HepG2 (cell line): Measurements from ENCODE around the gene RANBP3. TPM values are rescaled to one million over a fixed set of nuclear protein-coding genes. Genes with fewer than 3 reads are reported as not detected.
A peak's percentile ranks its signal among the peaks of the same experiment; 100 is the strongest.

ENCODE experiments used
- ATF7-NPFF ChIP-seq: sonication (generic); formaldehyde crosslinking; IDR thresholded peaks from 2 replicates; pipeline ENCODE4 v1.8.1; 2023; ENCODE audit warnings: mild to moderate bottlenecking, low read depth, missing genetic modification reagents, moderate library complexity
- CHCHD3 ChIP-seq: sonication (generic); formaldehyde crosslinking; IDR thresholded peaks from 2 replicates; pipeline ENCODE4 v1.8.0; 2022; ENCODE audit warnings: mild to moderate bottlenecking, missing genetic modification reagents, moderate library complexity
- EED ChIP-seq: sonication (generic); formaldehyde crosslinking; IDR thresholded peaks from 2 replicates; pipeline ENCODE4 v1.5.0; 2020; ENCODE audit warnings: mild to moderate bottlenecking, missing genetic modification reagents
- NR2F6 ChIP-seq, 2 experiments: IDR thresholded peaks; 2 replicates each; pipeline ENCODE4 v1.6.1; 2016; ENCODE audit warnings: antibody characterized with exemption in 1 of 2, mild to moderate bottlenecking in 1 of 2
- TBL1XR1 ChIP-seq: fragments of 150-350 bp; IDR thresholded peaks from 2 replicates; pipeline ENCODE4 v1.6.1; 2014; ENCODE audit warnings: borderline replicate concordance, low read length; ENCODE audit not compliant: partially characterized antibody
- YEATS2 ChIP-seq: sonication (generic); formaldehyde crosslinking; IDR thresholded peaks from 2 replicates; pipeline ENCODE4 v1.4.0; 2020; ENCODE audit warnings: missing genetic modification reagents, borderline replicate concordance
- ZNF782 ChIP-seq: sonication (generic); formaldehyde crosslinking; IDR thresholded peaks from 2 replicates; pipeline ENCODE4 v1.4.0; 2020; ENCODE audit warnings: missing genetic modification reagents, mild to moderate bottlenecking, borderline replicate concordance
- polyA plus RNA-seq, 8 experiments: library from polyadenylated mRNA; depleted of rRNA in 3 of 8; stranded (reverse) in 7 of 8; unstranded in 1 of 8; fragments of >200 nt; fragmentation: Illumina TruSeq in 4 of 8; extraction: Trizol in 4 of 8; gene quantifications; 2 replicates each; pipeline versions ENCODE4 v1.2.1 to v1.2.3, GENCODE V29; 2011 to 2016; ENCODE audit warnings: low read depth in 4 of 8, missing spikeins in 1 of 8, mixed read lengths in 1 of 8; ENCODE audit not compliant: insufficient read depth in 1 of 8
- total RNA-seq, 5 experiments: library from RNA; depleted of rRNA; stranded (reverse); fragments of >200 nt; fragmentation: Illumina TruSeq; extraction: Trizol; gene quantifications; 2 replicates each; pipeline ENCODE4 v1.2.3, GENCODE V29; 2016; ENCODE audit warnings: low read depth in 1 of 5
- TF ChIP-seq, protein P1 (sequence below): sonication (generic); formaldehyde crosslinking; IDR thresholded peaks from 2 replicates; pipeline ENCODE4 v1.4.0; 2020; ENCODE audit warnings: missing genetic modification reagents, low read depth, mild to moderate bottlenecking, borderline replicate concordance
- TF ChIP-seq, protein P2 (sequence below): sonication (generic); formaldehyde crosslinking; conservative IDR thresholded peaks from 2 replicates; pipeline ENCODE4 v1.8.0; 2022; ENCODE audit warnings: mild to moderate bottlenecking, moderate library complexity, missing genetic modification reagents
- TF ChIP-seq, protein P3 (sequence below): sonication (generic); formaldehyde crosslinking; conservative IDR thresholded peaks from 2 replicates; pipeline ENCODE4 v1.4.0; 2020; ENCODE audit warnings: mild to moderate bottlenecking, missing genetic modification reagents, moderate library complexity
- TF ChIP-seq, protein P4 (sequence below): sonication (generic); formaldehyde crosslinking; IDR thresholded peaks from 2 replicates; pipeline ENCODE4 v1.4.0; 2020; ENCODE audit warnings: missing genetic modification reagents, mild to moderate bottlenecking, borderline replicate concordance
- TF ChIP-seq, protein P5 (sequence below): sonication (generic); formaldehyde crosslinking; IDR thresholded peaks from 2 replicates; pipeline ENCODE4 v1.4.0; 2020; ENCODE audit warnings: missing genetic modification reagents

RANBP3 gene
- total and polyA plus RNA-seq, 2 of the 13 experiments (the other 11 are each of a cell fraction or from before 2014, with no cell fraction given): 39.5 to 149 TPM

DNA sequence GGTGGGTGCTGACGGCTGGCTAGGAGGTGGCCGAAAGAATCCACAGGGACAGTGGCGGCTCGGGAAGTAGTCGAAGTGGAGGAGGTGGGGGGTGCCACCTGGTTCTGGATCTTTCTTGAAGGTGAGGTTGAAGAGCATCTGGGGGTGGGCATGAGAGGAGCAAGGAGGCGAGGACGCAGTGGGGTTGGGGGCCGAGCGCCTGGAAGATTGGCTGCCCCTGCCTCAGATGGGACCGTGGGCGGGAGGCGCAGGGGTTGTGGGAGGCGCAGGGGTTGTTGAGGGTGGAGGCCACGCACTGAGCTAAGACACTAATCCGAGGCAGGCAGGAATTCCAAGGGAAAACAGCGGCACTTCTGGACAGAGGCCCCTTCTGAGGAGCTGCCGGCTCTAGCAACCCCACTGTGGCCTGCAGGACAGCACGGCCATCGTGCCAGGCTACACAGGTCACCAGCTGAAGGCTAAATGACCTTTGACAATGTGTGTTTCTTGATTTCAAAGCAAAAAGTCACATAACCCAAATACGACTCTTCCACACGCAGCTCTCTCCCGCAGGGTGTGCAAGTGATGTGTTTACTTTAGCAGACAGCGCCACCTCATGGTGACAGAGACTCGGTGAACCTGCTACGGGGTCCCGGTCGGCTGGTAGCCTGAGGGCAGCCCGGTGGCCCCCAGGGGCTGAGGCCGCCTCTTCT lies 44.1 kb upstream of the RANBP3 start (continued):
- TF ChIP-seq EED (CRISPR knock-in tag) (no peak; the same call in 1 of the 2 replicates), ZNF782 (CRISPR knock-in tag) (0 out of 2 replicates have a peak, but pooled peaks have one; percentile 24), NR2F6 (IDR thresholded peaks at IDR 0.05) (no peak), NR2F6 (CRISPR knock-in tag; IDR thresholded peaks at IDR 0.05) (peak; percentile 58; the same call in 1 of the 2 replicates), ATF7-NPFF (CRISPR knock-in tag) (no peak; the same call in 1 of the 2 replicates), TBL1XR1 (no peak), CHCHD3 (CRISPR knock-in tag) (no peak), YEATS2 (CRISPR knock-in tag) (no peak)
- TF ChIP-seq, protein P1, sequence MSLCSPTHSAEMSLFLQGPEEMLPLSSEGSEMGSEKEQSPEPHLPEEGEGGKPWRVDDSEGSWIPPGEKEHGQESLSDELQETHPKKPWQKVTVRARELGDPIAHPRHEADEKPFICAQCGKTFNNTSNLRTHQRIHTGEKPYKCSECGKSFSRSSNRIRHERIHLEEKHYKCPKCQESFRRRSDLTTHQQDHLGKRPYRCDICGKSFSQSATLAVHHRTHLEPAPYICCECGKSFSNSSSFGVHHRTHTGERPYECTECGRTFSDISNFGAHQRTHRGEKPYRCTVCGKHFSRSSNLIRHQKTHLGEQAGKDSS (CRISPR knock-in tag): peak; percentile 64; the same call in 1 of the 2 replicates
- TF ChIP-seq, protein P2, sequence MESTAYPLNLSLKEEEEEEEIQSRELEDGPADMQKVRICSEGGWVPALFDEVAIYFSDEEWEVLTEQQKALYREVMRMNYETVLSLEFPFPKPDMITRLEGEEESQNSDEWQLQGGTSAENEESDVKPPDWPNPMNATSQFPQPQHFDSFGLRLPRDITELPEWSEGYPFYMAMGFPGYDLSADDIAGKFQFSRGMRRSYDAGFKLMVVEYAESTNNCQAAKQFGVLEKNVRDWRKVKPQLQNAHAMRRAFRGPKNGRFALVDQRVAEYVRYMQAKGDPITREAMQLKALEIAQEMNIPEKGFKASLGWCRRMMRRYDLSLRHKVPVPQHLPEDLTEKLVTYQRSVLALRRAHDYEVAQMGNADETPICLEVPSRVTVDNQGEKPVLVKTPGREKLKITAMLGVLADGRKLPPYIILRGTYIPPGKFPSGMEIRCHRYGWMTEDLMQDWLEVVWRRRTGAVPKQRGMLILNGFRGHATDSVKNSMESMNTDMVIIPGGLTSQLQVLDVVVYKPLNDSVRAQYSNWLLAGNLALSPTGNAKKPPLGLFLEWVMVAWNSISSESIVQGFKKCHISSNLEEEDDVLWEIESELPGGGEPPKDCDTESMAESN (CRISPR knock-in tag): 0 out of 2 replicates have a peak, but pooled peaks have one; percentile 34
- TF ChIP-seq, protein P3, sequence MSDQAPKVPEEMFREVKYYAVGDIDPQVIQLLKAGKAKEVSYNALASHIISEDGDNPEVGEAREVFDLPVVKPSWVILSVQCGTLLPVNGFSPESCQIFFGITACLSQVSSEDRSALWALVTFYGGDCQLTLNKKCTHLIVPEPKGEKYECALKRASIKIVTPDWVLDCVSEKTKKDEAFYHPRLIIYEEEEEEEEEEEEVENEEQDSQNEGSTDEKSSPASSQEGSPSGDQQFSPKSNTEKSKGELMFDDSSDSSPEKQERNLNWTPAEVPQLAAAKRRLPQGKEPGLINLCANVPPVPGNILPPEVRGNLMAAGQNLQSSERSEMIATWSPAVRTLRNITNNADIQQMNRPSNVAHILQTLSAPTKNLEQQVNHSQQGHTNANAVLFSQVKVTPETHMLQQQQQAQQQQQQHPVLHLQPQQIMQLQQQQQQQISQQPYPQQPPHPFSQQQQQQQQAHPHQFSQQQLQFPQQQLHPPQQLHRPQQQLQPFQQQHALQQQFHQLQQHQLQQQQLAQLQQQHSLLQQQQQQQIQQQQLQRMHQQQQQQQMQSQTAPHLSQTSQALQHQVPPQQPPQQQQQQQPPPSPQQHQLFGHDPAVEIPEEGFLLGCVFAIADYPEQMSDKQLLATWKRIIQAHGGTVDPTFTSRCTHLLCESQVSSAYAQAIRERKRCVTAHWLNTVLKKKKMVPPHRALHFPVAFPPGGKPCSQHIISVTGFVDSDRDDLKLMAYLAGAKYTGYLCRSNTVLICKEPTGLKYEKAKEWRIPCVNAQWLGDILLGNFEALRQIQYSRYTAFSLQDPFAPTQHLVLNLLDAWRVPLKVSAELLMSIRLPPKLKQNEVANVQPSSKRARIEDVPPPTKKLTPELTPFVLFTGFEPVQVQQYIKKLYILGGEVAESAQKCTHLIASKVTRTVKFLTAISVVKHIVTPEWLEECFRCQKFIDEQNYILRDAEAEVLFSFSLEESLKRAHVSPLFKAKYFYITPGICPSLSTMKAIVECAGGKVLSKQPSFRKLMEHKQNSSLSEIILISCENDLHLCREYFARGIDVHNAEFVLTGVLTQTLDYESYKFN: peak; percentile 21; the same call in 1 of the 2 replicates
- TF ChIP-seq, protein P4, sequence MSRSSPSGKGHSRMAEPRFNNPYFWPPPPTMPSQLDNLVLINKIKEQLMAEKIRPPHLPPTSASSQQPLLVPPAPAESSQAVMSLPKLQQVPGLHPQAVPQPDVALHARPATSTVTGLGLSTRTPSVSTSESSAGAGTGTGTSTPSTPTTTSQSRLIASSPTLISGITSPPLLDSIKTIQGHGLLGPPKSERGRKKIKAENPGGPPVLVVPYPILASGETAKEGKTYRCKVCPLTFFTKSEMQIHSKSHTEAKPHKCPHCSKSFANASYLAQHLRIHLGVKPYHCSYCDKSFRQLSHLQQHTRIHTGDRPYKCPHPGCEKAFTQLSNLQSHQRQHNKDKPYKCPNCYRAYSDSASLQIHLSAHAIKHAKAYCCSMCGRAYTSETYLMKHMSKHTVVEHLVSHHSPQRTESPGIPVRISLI (CRISPR knock-in tag): peak; percentile 24; the same call in 1 of the 2 replicates
- TF ChIP-seq, protein P5, sequence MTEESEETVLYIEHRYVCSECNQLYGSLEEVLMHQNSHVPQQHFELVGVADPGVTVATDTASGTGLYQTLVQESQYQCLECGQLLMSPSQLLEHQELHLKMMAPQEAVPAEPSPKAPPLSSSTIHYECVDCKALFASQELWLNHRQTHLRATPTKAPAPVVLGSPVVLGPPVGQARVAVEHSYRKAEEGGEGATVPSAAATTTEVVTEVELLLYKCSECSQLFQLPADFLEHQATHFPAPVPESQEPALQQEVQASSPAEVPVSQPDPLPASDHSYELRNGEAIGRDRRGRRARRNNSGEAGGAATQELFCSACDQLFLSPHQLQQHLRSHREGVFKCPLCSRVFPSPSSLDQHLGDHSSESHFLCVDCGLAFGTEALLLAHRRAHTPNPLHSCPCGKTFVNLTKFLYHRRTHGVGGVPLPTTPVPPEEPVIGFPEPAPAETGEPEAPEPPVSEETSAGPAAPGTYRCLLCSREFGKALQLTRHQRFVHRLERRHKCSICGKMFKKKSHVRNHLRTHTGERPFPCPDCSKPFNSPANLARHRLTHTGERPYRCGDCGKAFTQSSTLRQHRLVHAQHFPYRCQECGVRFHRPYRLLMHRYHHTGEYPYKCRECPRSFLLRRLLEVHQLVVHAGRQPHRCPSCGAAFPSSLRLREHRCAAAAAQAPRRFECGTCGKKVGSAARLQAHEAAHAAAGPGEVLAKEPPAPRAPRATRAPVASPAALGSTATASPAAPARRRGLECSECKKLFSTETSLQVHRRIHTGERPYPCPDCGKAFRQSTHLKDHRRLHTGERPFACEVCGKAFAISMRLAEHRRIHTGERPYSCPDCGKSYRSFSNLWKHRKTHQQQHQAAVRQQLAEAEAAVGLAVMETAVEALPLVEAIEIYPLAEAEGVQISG (CRISPR knock-in tag): 0 out of 2 replicates have a peak, but pooled peaks have one; percentile 32
